GM12878 (cell line): ENCODE results near the gene OFD1. TPM values are rescaled to one million over a fixed set of nuclear protein-coding genes. Genes with fewer than 3 reads are reported as not detected.

Experiments used
- ASH2L ChIP-seq: fragments of 300-600, 200-600 bp; sonication (generic); IDR thresholded peaks from 2 replicates; pipeline ENCODE4 v1.6.1; 2017; ENCODE audit warnings: low read depth, mild to moderate bottlenecking, borderline replicate concordance
- CREB1 ChIP-seq: IDR thresholded peaks from 2 replicates; pipeline ENCODE4 v1.6.1; 2012; ENCODE audit warnings: low read depth, mild to moderate bottlenecking, inconsistent platforms
- CTCF ChIP-seq, 3 experiments: IDR thresholded peaks in 2 of 3; conservative IDR thresholded peaks in 1 of 3; 2 replicates each; pipeline ENCODE4 v1.5.1; 2011; ENCODE audit warnings: low read depth in 3 of 3, low read length in 3 of 3, mild to moderate bottlenecking in 3 of 3, control low read depth in 2 of 3, moderate library complexity in 2 of 3, inconsistent platforms in 1 of 3, mixed read lengths in 1 of 3; ENCODE audit not compliant: control insufficient read depth in 2 of 3, insufficient read depth in 1 of 3; ENCODE audit errors: extremely low read depth in 1 of 3
- E2F4 ChIP-seq: IDR thresholded peaks from 2 replicates; pipeline ENCODE4 v1.6.1; 2012; ENCODE audit warnings: low read depth, low read length, improper control_type of control experiment
- EP300 ChIP-seq, 2 experiments: fragments of 150-350 bp in 1 of 2; IDR thresholded peaks; 2 replicates each; pipeline ENCODE4 v1.6.1; 2011 to 2012; ENCODE audit warnings: low read depth in 2 of 2, low read length in 2 of 2, borderline replicate concordance in 1 of 2, improper control_type of control experiment in 1 of 2, inconsistent platforms in 1 of 2; ENCODE audit not compliant: control insufficient read depth in 1 of 2
- ESRRA ChIP-seq: IDR thresholded peaks from 2 replicates; pipeline ENCODE4 v1.6.1; 2012; ENCODE audit warnings: mild to moderate bottlenecking, low read length, improper control_type of control experiment
- FOXM1 ChIP-seq: IDR thresholded peaks from 2 replicates; pipeline ENCODE4 v1.6.1; 2012; ENCODE audit warnings: low read depth, mild to moderate bottlenecking, inconsistent platforms, low read length, moderate library complexity
- HCFC1 ChIP-seq: fragments of 150-350 bp; IDR thresholded peaks from 2 replicates; pipeline ENCODE4 v1.6.1; 2014; ENCODE audit warnings: low read length
- JUNB ChIP-seq: IDR thresholded peaks from 2 replicates; pipeline ENCODE4 v1.6.1; 2016; ENCODE audit warnings: antibody characterized with exemption, mild to moderate bottlenecking
- MTA2 ChIP-seq: fragments of 450-650 bp; IDR thresholded peaks from 2 replicates; pipeline ENCODE4 v1.6.1; 2016; ENCODE audit warnings: low read depth, mild to moderate bottlenecking, moderate library complexity
- MTA3 ChIP-seq: IDR thresholded peaks from 2 replicates; pipeline ENCODE4 v1.6.1; 2012; ENCODE audit warnings: low read length, inconsistent platforms, borderline replicate concordance
- MXI1 ChIP-seq: fragments of 150-350 bp; IDR thresholded peaks from 2 replicates; pipeline ENCODE4 v1.6.1; 2011; ENCODE audit warnings: low read depth, mild to moderate bottlenecking, inconsistent platforms, low read length, improper control_type of control experiment
- NKRF ChIP-seq: fragments of 450-650 bp; conservative IDR thresholded peaks from 2 replicates; pipeline ENCODE4 v1.6.1; 2017; ENCODE audit warnings: mild to moderate bottlenecking, moderate library complexity
- POLR2AphosphoS5 ChIP-seq: IDR thresholded peaks from 2 replicates; pipeline ENCODE4 v1.6.1; 2011; ENCODE audit warnings: mild to moderate bottlenecking, low read length, inconsistent platforms
- POU2F2 ChIP-seq: IDR thresholded peaks from 3 replicates; pipeline ENCODE4 v1.6.1; 2011; ENCODE audit warnings: low read depth, mild to moderate bottlenecking, low read length, borderline replicate concordance
- RELA ChIP-seq: fragments of 450-650 bp; IDR thresholded peaks from 2 replicates; pipeline ENCODE4 v1.8.0; 2014; ENCODE audit warnings: borderline replicate concordance; ENCODE audit not compliant: partially characterized antibody
- RUNX3 ChIP-seq: IDR thresholded peaks from 2 replicates; pipeline ENCODE4 v1.6.1; 2012; ENCODE audit warnings: low read length, inconsistent platforms
- SMAD1 ChIP-seq: fragments of 450-650 bp; IDR thresholded peaks from 2 replicates; pipeline ENCODE4 v1.6.1; 2018; ENCODE audit warnings: mild to moderate bottlenecking, low read depth; ENCODE audit not compliant: partially characterized antibody
- SP1 ChIP-seq: IDR thresholded peaks from one replicate; pipeline ENCODE4 v1.6.1; 2011; ENCODE audit warnings: low read depth, low read length
- SPI1 ChIP-seq: IDR thresholded peaks from 2 replicates; pipeline ENCODE4 v1.6.1; 2011; ENCODE audit warnings: low read depth, mild to moderate bottlenecking, low read length, moderate library complexity, borderline replicate concordance; ENCODE audit not compliant: insufficient read depth
- WRNIP1 ChIP-seq: IDR thresholded peaks from 2 replicates; pipeline ENCODE4 v1.6.1; 2011; ENCODE audit warnings: low read depth, low read length, improper control_type of control experiment, borderline replicate concordance
- ZBTB33 ChIP-seq: fragments of 450-650 bp; IDR thresholded peaks from 2 replicates; pipeline ENCODE4 v1.6.1; 2017; ENCODE audit warnings: mild to moderate bottlenecking
- ZNF384 ChIP-seq: IDR thresholded peaks from 2 replicates; pipeline ENCODE4 v1.6.1; 2012; ENCODE audit warnings: low read depth, mild to moderate bottlenecking, low read length, improper control_type of control experiment, borderline replicate concordance
- polyA plus RNA-seq, 11 experiments: library from polyadenylated mRNA; depleted of rRNA in 4 of 11; unstranded in 6 of 11; stranded (reverse) in 5 of 11; fragments of >200 nt; fragmentation: Nextera tagmentation in 4 of 11; fragmentation: Illumina TruSeq in 1 of 11; extraction: Ambion mirVana in 4 of 11; extraction: Trizol in 1 of 11; gene quantifications; 1 replicate in 1 of 11; 2 replicates in 10 of 11; pipeline versions ENCODE4 v1.2.1 to v1.2.3, GENCODE V29; 2011 to 2016; ENCODE audit warnings: inconsistent platforms in 2 of 11, missing spikeins in 2 of 11, low read depth in 1 of 11
- total RNA-seq, 4 experiments: library from RNA; depleted of rRNA in 3 of 4; stranded (reverse); fragments of >200 nt in 3 of 4; fragmentation: Illumina TruSeq in 1 of 4; extraction: Trizol in 1 of 4; gene quantifications; 2 replicates each; pipeline versions ENCODE4 v1.2.1 to v1.2.3, GENCODE V29; 2013 to 2021

The OFD1 gene
- total and polyA plus RNA-seq, 10 of the 15 experiments (the other 5 are each of a cell fraction or from before 2014, with no cell fraction given), result 22.4 to 77.2 (median 34.1) TPM

GRCh38 chrX:13761606-13762414 lies 27.3 kb downstream of the OFD1 start (continued):
- no peak; a peak in 1 of 6 replicates for TF ChIP-seq CTCF (IDR thresholded peaks at IDR 0.05 in 2 of 3, conservative IDR thresholded peaks at IDR 0.05 in 1 of 3; ENCODE audit: control insufficient read depth in 2 of 3, extremely low read depth in 1 of 3, insufficient read depth in 1 of 3, low read depth in 3 of 3, low read length in 3 of 3)
- TF ChIP-seq FOXM1, result peak; percentile 38; the same call in 1 of the 2 replicates
- TF ChIP-seq ASH2L, result no peak
- TF ChIP-seq RELA, result no peak
- TF ChIP-seq MXI1, result no peak
- no peak for TF ChIP-seq NKRF
- TF ChIP-seq JUNB, result peak; percentile 80
- TF ChIP-seq SPI1, result peak; percentile 66; the same call in 1 of the 2 replicates
- TF ChIP-seq RUNX3, result peak; percentile 63
- no peak for TF ChIP-seq POLR2AphosphoS5
- peak; percentile 66; the same call in 1 of the 2 replicates for TF ChIP-seq ZNF384
- TF ChIP-seq MTA3, result peak; percentile 45; the same call in 1 of the 2 replicates
- TF ChIP-seq POU2F2, result peak; percentile 69; the same call in 1 of the 3 replicates
- TF ChIP-seq E2F4, result no peak
- TF ChIP-seq ESRRA, result no peak
- peak in 1 of 2 experiments; percentile 41; a peak in 1 of 4 replicates for TF ChIP-seq EP300 (IDR thresholded peaks at IDR 0.05; ENCODE audit: borderline replicate concordance in 1 of 2, control insufficient read depth in 1 of 2, low read depth in 2 of 2, low read length in 2 of 2)
- TF ChIP-seq HCFC1, result no peak
- no peak for TF ChIP-seq CREB1
- no peak for TF ChIP-seq MTA2
- TF ChIP-seq SMAD1, result no peak
- no peak for TF ChIP-seq ZBTB33
- no peak for TF ChIP-seq SP1
- no peak for TF ChIP-seq WRNIP1
